Activated CD4-positive, alpha-beta memory T cell treated with anti-CD3 and anti-CD28 coated beads, Interleukin-2, amount 10 ng/mL, durations not matched to agents 7 days and 5 days (primary cell): ENCODE measurements around the gene DNAJC24. TPM values are rescaled to one million over a fixed set of nuclear protein-coding genes. Genes with fewer than 3 reads are reported as not detected.
"Not testable (repeated sequence)": the region's sequence is repeated elsewhere in the genome, so short reads cannot be mapped to it uniquely, and the experiment has no call there.

Source experiments
- CTCF ChIA-PET: fragments of 350-600 bp; sonication (Branson Sonifier 250); formaldehyde crosslinking; loops from one replicate; lab custom pipeline; 2021; ENCODE audit warnings: antibody characterized with exemption, inconsistent platforms; lab: Charles Lee
- POLR2A ChIA-PET: fragments of 350-600 bp; sonication (Branson Sonifier 250); formaldehyde crosslinking; loops from one replicate; lab custom pipeline; 2021; ENCODE audit warnings: antibody characterized with exemption; lab: Charles Lee
- DNase-seq: peaks from one replicate; pipeline ENCODE4 v3.0.0-alpha.2; 2020
- H3K27ac Mint-ChIP-seq: one replicate; pipeline ENCODE4 v1.8.0; 2021; ENCODE audit warnings: mild to moderate bottlenecking, mixed read lengths
- H3K27me3 Mint-ChIP-seq: one replicate; pipeline ENCODE4 v1.8.0; 2021; ENCODE audit warnings: mixed read lengths
- H3K36me3 Mint-ChIP-seq: one replicate; pipeline ENCODE4 v1.8.0; 2021; ENCODE audit warnings: low read depth, mixed read lengths
- H3K4me1 Mint-ChIP-seq: one replicate; pipeline ENCODE4 v1.8.0; 2021; ENCODE audit warnings: mixed read lengths
- H3K4me3 Mint-ChIP-seq: one replicate; pipeline ENCODE4 v1.8.0; 2021; ENCODE audit warnings: mild to moderate bottlenecking, mixed read lengths
- H3K9me3 Mint-ChIP-seq: one replicate; pipeline ENCODE4 v1.8.0; 2021; ENCODE audit warnings: mixed read lengths
- total RNA-seq, 2 experiments: library from RNA; stranded (reverse); gene quantifications; one replicate each; pipeline ENCODE4 v1.2.3, GENCODE V29; 2021

Gene DNAJC24
- total RNA-seq, result 10 to 100 TPM; 13.4 to 14.5 TPM

DNA sequence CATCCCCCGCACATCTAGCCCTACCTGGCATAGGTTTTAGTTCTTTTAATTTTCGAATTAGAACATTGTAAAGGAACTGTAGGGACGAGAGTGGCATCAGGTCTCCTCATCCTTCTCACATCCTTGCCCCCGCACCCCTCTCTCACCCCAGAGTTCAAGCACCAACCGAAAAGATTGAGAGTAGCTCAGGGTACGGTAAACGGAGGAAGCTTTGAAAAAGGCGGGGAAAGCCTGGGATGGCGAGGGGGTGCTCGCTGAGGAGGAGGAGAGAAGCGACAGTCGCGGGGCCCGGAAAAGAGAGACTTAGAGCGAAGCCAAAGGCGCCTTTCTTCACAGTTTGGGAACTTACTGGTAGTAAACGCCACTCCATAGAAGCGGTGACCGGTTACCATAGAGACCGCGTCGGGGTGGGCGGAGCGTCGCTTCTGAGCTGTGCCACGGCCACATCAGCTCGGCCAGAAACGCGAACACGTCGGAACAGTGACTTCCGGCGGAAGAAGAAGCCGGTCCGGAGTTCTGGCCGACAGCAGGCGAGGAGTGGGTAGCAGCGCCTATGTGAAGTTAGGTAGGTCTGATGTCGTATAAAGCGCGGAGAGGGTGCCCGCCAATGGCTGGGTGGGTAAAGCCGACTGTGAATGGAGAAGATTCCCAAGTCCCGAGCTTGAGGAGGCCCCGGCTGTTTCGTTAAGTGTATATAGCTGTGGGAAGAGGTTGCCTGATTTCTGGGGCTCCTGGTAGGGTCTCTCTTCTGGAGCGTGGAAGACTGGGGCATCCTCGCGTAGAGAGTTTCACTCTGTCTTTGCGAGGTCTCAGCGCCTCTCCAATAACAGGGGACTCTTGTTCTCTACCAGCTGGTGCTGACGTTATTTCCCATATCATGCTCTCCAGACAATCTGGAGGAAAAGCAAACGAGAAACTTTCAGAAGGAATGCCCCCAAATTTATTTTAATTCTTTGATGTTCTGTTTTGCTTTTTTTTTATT is at the start of gene DNAJC24, which contains the start of gene DCDC1:
DNAJC24 (plus strand) TSS at position 513 of the 982 bp plus-strand sequence. CDS start 889 bp downstream, outside the sequence.
DCDC1 (minus strand) TSS at position 392 of the 982 bp plus-strand sequence. CDS start 41,459 bp downstream, outside the sequence.
- no peaks in the 10 kb centered on the region for H3K9me3 Mint-ChIP-seq

GRCh38 chr11:31321494-31321893 is 48.2 kb upstream of the DNAJC24 start:
- H3K4me3 Mint-ChIP-seq, DNase-seq, H3K27ac Mint-ChIP-seq, H3K9me3 Mint-ChIP-seq, POLR2A ChIA-PET, CTCF ChIA-PET, H3K27me3 Mint-ChIP-seq, H3K36me3 Mint-ChIP-seq: not testable (repeated sequence)
- peaks cover 12% of the 10 kb centered on the region for H3K4me1 Mint-ChIP-seq

More for the DNA sequence above, at the start of gene DNAJC24, which contains the start of gene DCDC1:
- Mint-ChIP-seq H3K27ac (peak within 1 kb of the TSS; percentile 83), H3K27me3 (peaks cover 2% of the 10 kb centered on the region), H3K36me3 (peaks cover 8% of the 10 kb centered on the region), H3K4me3 (peak within 1 kb of the TSS; percentile 93), H3K4me1 (peaks cover 44% of the 10 kb centered on the region)
- DNase-seq, result peak; percentile 92
- CTCF ChIA-PET, result interaction anchor here (0.9 to 1.5 kb wide), 4 partner anchors 23 to 35 kb away, joined by 3 read pairs; no protein-coding TSS in a partner anchor
- POLR2A ChIA-PET, result interaction anchor here (0.8 to 2.2 kb wide), 5 partner anchors 10 to 140 kb away, joined by 3 to 6 read pairs (median 4); partner anchors contain the start of genes ELP4 and IMMP1L

- no peak overlapping the region for H3K27ac Mint-ChIP-seq
- peaks cover 16% of the 10 kb centered on the region for H3K4me1 Mint-ChIP-seq
- no peak overlapping the region for H3K4me3 Mint-ChIP-seq
- no peak for DNase-seq
- H3K9me3 Mint-ChIP-seq, result no peaks in the 10 kb centered on the region
- ChIA-PET CTCF (no interaction called here), POLR2A (no interaction called here)
- H3K27me3 Mint-ChIP-seq, result no peaks in the 10 kb centered on the region
- H3K36me3 Mint-ChIP-seq, result no peaks in the 10 kb centered on the region
These were observed 46.5 kb upstream of the DNAJC24 start for GRCh38 chr11:31323145-31323544.

DNA sequence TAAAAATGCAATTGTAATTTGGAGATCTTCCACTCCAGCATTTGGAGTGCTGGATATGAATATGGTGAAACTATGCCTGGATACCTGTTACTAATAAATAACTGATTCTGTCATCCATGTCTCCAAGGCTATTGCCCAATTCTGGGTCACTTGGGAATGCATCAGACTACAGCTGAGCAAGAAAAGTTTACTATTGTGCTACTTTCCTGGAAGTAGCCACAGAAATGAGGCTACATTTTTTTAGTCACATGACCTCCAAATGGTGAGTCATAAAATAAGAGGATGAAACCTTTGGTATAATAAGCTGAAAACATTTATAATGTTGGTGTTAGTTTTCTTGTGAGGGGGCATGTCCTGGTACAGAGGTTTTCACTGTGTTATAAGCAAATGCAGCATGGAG is 44.5 kb upstream of the DNAJC24 start:
- Mint-ChIP-seq H3K4me1 (peaks cover 16% of the 10 kb centered on the region), H3K9me3 (peaks cover 2% of the 10 kb centered on the region), H3K27me3 (no peaks in the 10 kb centered on the region), H3K36me3 (no peaks in the 10 kb centered on the region), H3K27ac (no peak overlapping the region), H3K4me3 (no peak overlapping the region)
- ChIA-PET CTCF (no interaction called here), POLR2A (no interaction called here)
- DNase-seq, result no peak

DNA sequence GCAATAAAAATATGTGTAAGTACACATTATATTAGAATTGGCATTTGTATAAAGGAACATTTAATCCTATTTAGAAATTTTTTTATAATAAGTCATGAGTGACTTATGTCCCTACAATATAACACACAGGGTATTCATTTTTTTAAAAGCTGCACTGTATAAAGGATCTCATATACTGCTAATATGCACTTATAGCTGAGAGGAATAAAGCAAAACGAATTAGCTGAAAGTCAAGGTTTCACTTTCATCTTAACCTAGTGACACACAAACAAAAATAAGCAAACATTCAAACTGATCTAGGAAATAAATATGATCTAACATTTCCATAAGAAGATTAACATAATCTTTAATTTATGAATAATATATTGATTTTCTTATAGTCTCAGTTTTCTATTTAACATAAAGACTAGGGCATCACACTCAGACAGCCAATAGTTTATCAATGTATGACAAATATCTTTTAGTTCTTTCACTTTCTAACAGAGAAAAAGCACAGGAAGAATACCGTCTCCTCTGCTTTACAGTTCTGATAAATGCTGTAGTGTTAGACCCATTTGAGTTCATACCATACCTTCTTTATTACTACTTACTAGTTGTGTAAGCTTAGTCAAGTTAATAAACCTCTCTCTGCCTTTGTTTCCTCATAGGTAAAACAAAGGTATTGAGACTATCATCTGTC is 43.1 kb upstream of the DNAJC24 start:
- peaks cover 2% of the 10 kb centered on the region for H3K9me3 Mint-ChIP-seq
- H3K36me3 Mint-ChIP-seq, result no peaks in the 10 kb centered on the region
- peak overlapping the region; percentile 50 for H3K4me3 Mint-ChIP-seq
- DNase-seq, result no peak
- CTCF ChIA-PET, result interaction anchor here (1.2 kb wide), 1 partner anchor 632 kb away, joined by 6 read pairs; no protein-coding TSS in a partner anchor
- H3K27ac Mint-ChIP-seq, result peak overlapping the region; percentile 2
- no peaks in the 10 kb centered on the region for H3K27me3 Mint-ChIP-seq
- H3K4me1 Mint-ChIP-seq, result peaks cover 16% of the 10 kb centered on the region
- POLR2A ChIA-PET, result interaction anchor here (1.6 kb wide), 1 partner anchor 43 kb away, joined by 5 read pairs; the partner anchor contains the start of genes DCDC1 and DNAJC24

GRCh38 chr11:31327417-31327816 is 42.2 kb upstream of the DNAJC24 start:
- DNase-seq, result no peak

DNA sequence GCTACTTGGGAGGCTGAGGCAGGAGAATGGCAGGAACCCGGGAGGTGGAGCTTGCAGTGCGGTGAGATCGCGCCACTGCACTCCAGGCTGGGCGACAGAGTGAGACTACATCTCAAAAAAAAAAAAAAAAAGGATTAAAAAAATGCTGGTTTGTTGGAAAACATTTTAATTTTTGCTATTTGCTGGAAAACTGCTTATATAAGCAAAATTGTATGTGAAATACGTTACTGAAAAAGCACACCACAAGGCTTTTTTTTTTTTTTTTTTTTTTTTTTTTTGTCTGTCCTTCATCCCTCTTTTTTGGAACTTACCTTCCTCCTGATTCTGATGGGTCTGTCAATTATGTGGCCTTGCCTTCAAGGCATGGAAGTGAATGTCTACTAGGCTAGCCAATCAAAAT is 41.0 kb upstream of the DNAJC24 start:
- no peak for DNase-seq
- CTCF ChIA-PET, result interaction anchor here (0.7 kb wide), 1 partner anchor 629 kb away, joined by 4 read pairs; no protein-coding TSS in a partner anchor
- Mint-ChIP-seq H3K9me3 (peaks cover 2% of the 10 kb centered on the region), H3K4me3 (no peak overlapping the region), H3K36me3 (no peaks in the 10 kb centered on the region), H3K27ac (no peak overlapping the region), H3K27me3 (peaks cover 11% of the 10 kb centered on the region), H3K4me1 (peaks cover 16% of the 10 kb centered on the region)
- POLR2A ChIA-PET, result no interaction called here

More at GRCh38 chr11:31327417-31327816, 42.2 kb upstream of the DNAJC24 start:
- Mint-ChIP-seq H3K27ac (no peak overlapping the region), H3K27me3 (peaks cover 4% of the 10 kb centered on the region), H3K36me3 (no peaks in the 10 kb centered on the region), H3K9me3 (peaks cover 2% of the 10 kb centered on the region), H3K4me1 (peaks cover 16% of the 10 kb centered on the region), H3K4me3 (no peak overlapping the region)
- ChIA-PET CTCF (no interaction called here), POLR2A (interaction anchor here (1.6 kb wide), 1 partner anchor 43 kb away, joined by 5 read pairs; the partner anchor contains the start of genes DCDC1 and DNAJC24)

- H3K4me3 Mint-ChIP-seq, result no peak overlapping the region
- no peak for DNase-seq
- ChIA-PET CTCF (no interaction called here), POLR2A (no interaction called here)
- no peaks in the 10 kb centered on the region for H3K4me1 Mint-ChIP-seq
- no peaks in the 10 kb centered on the region for H3K36me3 Mint-ChIP-seq
- H3K27me3 Mint-ChIP-seq, result peaks cover 7% of the 10 kb centered on the region
- H3K9me3 Mint-ChIP-seq, result no peaks in the 10 kb centered on the region
- H3K27ac Mint-ChIP-seq, result no peak overlapping the region
These were observed 31.9 kb upstream of the DNAJC24 start for GRCh38 chr11:31337806-31338205.

DNA sequence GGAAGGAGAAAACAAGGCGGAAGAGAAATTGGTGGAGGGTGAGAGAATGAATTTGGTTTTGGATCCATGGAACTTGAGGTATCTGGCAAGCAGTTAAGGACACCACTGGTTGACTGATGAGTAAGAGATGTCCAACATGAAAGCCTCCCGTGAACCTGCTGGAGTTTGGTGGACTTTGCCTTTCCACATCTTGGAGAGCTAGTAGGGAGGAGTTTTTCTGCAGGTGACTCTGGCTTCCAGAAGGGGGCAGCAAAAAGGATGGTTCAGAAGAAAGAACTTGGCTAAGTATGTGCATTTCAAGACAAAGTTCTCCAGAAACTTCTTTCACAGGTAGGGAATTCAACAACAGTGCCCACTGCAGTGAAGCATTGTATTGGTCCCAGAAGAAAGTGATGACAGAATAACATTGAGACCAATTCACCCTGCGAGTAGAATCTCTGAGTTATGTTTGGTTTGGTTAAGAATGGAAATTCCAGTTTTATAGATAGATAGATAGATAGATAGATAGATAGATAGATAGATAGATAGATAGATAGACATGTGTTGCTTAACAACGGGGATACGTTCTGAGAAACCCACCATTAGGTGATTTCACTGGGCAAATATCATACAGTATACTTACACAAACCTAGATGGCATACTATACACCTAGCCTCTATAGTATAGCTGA is 28.6 kb upstream of the DNAJC24 start:
- CTCF ChIA-PET, result interaction anchor here (1.6 to 1.8 kb wide), 3 partner anchors 11 to 51 kb away, joined by 3 to 7 read pairs (median 3); partner anchors contain the start of genes DCDC1 and DNAJC24
- Mint-ChIP-seq H3K4me1 (no peaks in the 10 kb centered on the region), H3K9me3 (no peaks in the 10 kb centered on the region), H3K27ac (no peak overlapping the region), H3K27me3 (peaks cover 4% of the 10 kb centered on the region), H3K4me3 (no peak overlapping the region), H3K36me3 (no peaks in the 10 kb centered on the region)
- POLR2A ChIA-PET, result no interaction called here
- no peak for DNase-seq

DNA sequence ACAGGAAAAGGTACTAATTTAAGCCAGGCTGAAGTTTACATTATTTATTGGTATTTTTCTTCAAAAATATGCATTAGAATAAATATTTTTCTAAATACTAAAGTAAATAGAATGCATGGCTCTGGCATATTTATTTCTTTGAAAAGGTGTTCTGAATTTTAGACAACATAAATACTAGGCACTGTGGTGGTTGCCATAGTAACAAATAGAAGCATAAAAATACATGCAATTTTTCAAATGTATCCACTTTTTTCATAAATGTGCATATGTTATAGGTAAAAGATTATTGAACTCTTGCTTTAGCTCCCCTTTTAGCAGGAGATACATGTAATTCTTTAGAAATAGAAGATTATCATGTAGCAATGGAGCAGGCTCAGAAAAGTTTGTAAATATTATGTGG is 18.5 kb upstream of the DNAJC24 start:
- no peak overlapping the region for H3K4me3 Mint-ChIP-seq
- H3K27ac Mint-ChIP-seq, result no peak overlapping the region
- ChIA-PET CTCF (interaction anchor here (2.3 kb wide), 1 partner anchor 10 kb away, joined by 7 read pairs; no protein-coding TSS in a partner anchor), POLR2A (no interaction called here)
- no peaks in the 10 kb centered on the region for H3K4me1 Mint-ChIP-seq
- peaks cover 2% of the 10 kb centered on the region for H3K27me3 Mint-ChIP-seq
- no peak for DNase-seq
- H3K36me3 Mint-ChIP-seq, result no peaks in the 10 kb centered on the region
- H3K9me3 Mint-ChIP-seq, result no peaks in the 10 kb centered on the region

GRCh38 chr11:31355131-31355530 is 14.5 kb upstream of the DNAJC24 start:
- Mint-ChIP-seq H3K4me1 (no peaks in the 10 kb centered on the region), H3K36me3 (no peaks in the 10 kb centered on the region), H3K4me3 (no peak overlapping the region), H3K27ac (no peak overlapping the region), H3K9me3 (no peaks in the 10 kb centered on the region), H3K27me3 (peaks cover 2% of the 10 kb centered on the region)
- POLR2A ChIA-PET, result no interaction called here
- CTCF ChIA-PET, result no interaction called here
- DNase-seq, result no peak

DNA sequence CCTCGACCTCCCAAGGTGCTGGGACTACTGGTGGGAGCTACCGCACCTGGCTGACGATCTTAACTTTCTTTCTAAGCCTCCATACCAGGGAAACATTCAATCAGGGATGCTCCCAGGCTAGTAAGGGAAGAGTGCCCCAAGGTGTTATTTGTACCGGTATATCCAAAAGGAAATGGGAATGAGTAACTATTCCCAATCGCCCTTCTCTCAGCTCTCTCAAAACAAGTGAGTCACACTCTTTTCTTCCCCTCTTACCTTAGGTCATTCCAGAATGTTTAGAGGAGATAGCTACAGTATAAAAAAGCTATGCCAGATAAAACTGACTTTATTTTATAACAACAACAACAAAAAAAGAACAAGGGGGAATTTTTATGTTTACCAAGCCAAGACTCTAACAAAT is 13.8 kb upstream of the DNAJC24 start:
- H3K36me3 Mint-ChIP-seq, result no peaks in the 10 kb centered on the region
- POLR2A ChIA-PET, result no interaction called here
- CTCF ChIA-PET, result no interaction called here
- H3K9me3 Mint-ChIP-seq, result no peaks in the 10 kb centered on the region
- peaks cover 2% of the 10 kb centered on the region for H3K27me3 Mint-ChIP-seq
- no peak overlapping the region for H3K4me3 Mint-ChIP-seq
- no peaks in the 10 kb centered on the region for H3K4me1 Mint-ChIP-seq
- DNase-seq, result no peak
- H3K27ac Mint-ChIP-seq, result no peak overlapping the region
